Stimulated activated CD4-positive, alpha-beta T cell treated with anti-CD3 and anti-CD28 coated beads, Interleukin-1b, Interleukin-23, amount 100 ng/mL, for 1 hour (primary cell): ENCODE measurements around the gene OR10A5.
"Not testable (repeated sequence)": the region's sequence is repeated elsewhere in the genome, so short reads cannot be mapped to it uniquely, and the experiment has no call there.

Experiments used
- DNase-seq, 2 donors: peaks; one replicate each; pipeline ENCODE4 v3.0.0-alpha.2; 2020; ENCODE audit warnings: low read depth in 2 of 2

OR10A5 gene

DNA sequence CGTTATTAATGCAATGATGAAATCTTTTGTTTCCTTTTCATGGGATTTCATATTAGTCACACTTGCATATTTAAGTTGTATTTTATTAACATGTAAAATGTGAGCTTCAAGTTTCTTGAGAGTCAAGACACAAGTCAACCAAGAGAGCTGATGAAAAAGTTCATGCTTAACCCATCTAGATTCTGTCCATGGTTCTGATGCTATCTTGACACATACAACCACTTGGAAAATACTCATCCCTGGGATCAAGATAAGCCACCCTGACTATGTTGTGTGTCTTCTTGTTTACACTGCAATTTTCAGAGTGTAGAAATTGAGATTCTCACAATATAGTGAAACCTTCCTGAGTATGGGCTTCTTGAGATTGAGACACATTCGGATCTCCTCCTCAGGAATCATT is 30.3 kb downstream of the OR10A5 start:
- no peak for DNase-seq

DNA sequence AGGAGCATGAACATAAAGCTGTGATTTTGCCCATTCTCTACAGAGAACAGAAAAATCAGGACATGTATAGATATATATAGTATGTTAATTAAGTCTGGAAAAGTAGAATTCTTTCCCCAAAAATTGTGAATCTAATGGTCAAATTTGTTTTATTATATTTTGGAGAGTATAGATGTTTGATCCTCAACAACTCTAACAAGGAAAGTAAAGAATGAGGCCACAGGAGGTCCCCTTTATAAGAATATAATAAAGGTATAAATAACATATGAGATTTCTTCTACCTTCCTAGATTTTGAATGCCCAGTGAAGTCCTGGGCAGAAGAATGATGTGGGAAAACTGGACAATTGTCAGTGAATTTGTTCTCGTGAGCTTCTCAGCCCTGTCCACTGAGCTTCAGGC is 30.8 kb downstream of the OR10A5 start, which contains the start of gene OR10A4:
Gene OR10A4 (plus strand): TSS at position 301 of the 400 bp plus-strand sequence. CDS start 23 bp downstream, at position 324.
- no peak for DNase-seq

DNA sequence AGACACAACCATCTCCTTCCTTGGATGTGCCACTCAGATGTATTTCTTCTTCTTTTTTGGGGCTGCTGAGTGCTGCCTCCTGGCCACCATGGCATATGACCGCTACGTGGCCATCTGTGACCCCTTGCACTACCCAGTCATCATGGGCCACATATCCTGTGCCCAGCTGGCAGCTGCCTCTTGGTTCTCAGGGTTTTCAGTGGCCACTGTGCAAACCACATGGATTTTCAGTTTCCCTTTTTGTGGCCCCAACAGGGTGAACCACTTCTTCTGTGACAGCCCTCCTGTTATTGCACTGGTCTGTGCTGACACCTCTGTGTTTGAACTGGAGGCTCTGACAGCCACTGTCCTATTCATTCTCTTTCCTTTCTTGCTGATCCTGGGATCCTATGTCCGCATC is 31.4 kb downstream of the OR10A5 start:
- no peak for DNase-seq

DNA sequence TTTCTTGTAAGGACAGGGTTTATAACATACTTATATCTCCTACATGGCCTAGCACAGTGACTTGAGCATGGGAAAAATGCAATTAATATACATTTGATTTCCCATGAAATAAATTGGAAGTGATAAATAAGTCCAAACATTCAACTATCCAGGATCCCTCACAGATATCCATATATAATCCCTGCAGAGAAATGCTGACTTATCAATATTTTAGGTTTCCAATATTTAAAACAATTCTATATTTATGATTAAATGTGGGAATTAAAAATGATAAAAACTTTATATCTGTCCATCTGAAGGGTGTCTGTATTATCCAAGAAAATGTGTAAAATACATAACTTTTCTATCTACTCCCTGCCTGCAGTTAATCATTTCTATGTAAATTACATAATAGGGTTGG is 37.3 kb downstream of the OR10A5 start:
- no peak for DNase-seq

DNA sequence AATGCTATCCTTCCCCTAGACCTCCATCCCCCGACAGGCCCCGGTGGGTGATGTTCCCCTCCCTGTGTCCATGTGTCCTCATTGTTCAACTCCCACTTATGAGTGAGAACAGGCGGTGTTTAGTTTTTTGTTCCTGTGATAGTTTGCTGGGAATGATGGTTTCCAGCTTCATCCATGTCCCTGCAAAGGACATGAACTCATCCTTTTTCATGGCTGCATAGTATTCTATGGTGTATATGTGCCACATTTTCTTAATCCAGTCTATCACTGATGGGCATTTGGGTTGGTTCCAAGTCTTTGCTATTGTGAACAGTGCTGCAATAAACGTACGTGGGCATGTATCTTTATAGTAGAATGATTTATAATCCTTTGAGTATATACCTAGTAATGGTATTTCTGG is 42.2 kb downstream of the OR10A5 start:
- not testable (repeated sequence) for DNase-seq

DNA sequence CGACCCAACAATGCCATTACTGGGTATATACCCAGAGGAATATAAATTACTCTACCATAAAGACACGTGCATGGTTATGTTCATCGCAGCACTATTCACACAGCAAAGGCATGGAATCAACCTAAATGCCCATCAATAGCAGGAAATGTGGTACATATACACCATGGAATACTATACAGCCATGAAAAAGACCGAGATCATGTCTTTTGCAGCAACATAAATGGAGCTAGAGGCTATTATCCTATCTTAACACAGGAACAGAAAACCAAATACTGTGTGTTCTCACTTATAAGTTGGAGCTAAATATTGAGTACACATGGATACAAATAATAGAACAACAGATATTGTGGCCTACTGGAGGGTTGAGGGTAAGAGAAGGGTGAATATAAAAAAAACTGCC is 43.3 kb downstream of the OR10A5 start:
- DNase-seq: no peak

DNA sequence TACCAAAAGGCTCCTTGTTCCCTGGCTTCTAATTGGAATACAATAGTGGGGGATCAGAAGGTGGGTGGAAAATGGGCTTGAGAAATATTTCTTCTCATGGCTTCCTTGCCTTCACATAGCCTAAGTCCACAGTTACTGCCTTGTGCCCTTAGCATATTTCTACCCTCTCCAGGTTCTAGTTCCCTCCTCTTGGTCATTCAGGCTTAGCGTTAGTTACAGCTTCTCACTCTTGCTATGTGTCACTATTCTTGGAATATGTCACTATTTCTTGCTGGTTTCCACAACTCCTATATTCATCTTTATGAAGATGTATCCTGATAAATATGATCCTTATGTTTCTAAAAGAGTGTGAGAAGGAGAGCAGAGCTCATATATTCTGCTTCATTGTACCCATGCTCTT is 44.4 kb downstream of the OR10A5 start:
- DNase-seq: no peak

DNA sequence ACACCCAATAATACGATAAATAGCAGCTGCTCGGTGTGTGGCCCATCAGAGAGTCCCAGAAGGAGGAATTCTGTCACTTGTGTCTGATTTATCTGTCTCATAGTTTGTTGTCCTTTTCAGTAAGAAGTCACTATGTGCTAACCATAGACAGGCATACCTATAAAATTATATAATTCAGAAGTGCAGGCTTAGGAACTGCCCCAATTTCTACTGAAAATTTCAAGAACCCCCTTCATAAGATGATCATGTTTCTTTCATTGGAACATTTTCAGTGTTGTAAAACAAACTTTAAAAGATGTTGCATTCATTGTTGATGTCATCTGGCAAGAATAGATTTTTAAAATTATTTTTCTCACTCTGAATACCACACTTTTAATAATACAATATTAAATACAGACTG is 46.9 kb downstream of the OR10A5 start, which contains the start of gene OR2D2:
Gene OR2D2 (minus strand): TSS at position 101 of the 400 bp plus-strand sequence. CDS start 0 bp downstream, at position 101.
- DNase-seq: no peak

DNA sequence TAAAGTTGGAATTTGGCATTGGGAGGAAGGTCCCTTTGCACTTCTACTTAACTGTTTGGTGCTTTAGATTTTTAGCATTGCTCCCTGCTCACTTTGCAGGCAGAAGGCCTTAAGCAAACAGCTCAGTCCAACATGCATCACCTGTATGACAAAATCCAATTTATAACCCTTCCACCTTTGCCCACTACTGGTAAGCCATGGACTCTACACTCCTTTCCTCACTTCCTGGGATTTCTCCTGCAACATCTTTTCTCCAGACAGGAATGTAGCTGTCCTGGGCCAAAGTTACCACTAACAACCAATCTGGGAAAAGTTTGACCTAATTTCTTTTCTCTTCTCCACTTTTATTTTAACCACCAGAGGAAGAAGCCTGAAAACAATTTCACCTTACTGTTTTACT is 48.6 kb downstream of the OR10A5 start:
- DNase-seq: no peak

DNA sequence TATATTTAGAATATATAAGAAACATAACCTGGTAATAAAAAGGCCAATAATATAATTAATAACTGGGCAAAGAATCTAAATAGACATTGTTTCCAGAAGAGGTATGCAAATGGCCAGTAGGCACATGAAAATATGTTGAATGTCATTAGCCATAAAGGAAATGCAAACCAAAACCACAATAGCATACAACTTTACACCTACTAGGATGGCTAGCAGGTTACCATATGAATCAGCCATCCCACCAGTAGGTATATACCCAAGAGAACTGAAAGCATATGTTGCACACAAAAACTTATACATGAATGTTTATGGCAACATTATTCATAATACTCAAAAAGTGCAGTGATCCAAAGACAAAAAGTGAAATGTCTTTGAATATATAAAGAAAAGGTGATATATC is 49.5 kb downstream of the OR10A5 start:
- no peak for DNase-seq
